MCF 10A (cell line): ENCODE data around the gene GPR39. TPM values are rescaled to one million over a fixed set of nuclear protein-coding genes. Genes with fewer than 3 reads are reported as not detected.

Source experiments
- BruUV-seq: library from RNA; stranded (reverse); fragments of 400-500 nt; replicated peaks from 2 replicates; lab custom pipeline; 2021; lab: Mats Ljungman, UMichigan
- CTCF ChIA-PET: fragments of 300-600 bp; sonication (Branson Sonifier 250); formaldehyde crosslinking; extraction: SDS; loops from one replicate; lab custom pipeline; 2021; ENCODE audit warnings: antibody characterized with exemption, inconsistent platforms; lab: Yijun Ruan, JAX
- POLR2A ChIA-PET: fragments of 300-600, 350-650 bp; sonication (Branson Sonifier 250); formaldehyde crosslinking; extraction: SDS; loops from one replicate; lab custom pipeline; 2020; ENCODE audit warnings: antibody characterized with exemption, inconsistent platforms; lab: Yijun Ruan, JAX
- DNase-seq: peaks from one replicate; pipeline ENCODE4 v3.0.0-alpha.2; 2018; ENCODE audit not compliant: unreplicated experiment
- H3K27ac Mint-ChIP-seq: one replicate; pipeline ENCODE4 v1.8.0; 2022; ENCODE audit warnings: mild to moderate bottlenecking, low read depth, mixed read lengths; ENCODE audit not compliant: unreplicated experiment
- H3K27me3 Mint-ChIP-seq: one replicate; pipeline ENCODE4 v1.8.0; 2022; ENCODE audit warnings: mixed read lengths; ENCODE audit not compliant: insufficient read depth, unreplicated experiment
- H3K36me3 Mint-ChIP-seq: one replicate; pipeline ENCODE4 v1.8.0; 2022; ENCODE audit warnings: mild to moderate bottlenecking, moderate library complexity, mixed read lengths; ENCODE audit not compliant: insufficient read depth, unreplicated experiment
- H3K4me1 Mint-ChIP-seq: one replicate; pipeline ENCODE4 v1.8.0; 2022; ENCODE audit warnings: mixed read lengths; ENCODE audit not compliant: insufficient read depth, unreplicated experiment
- H3K4me3 Mint-ChIP-seq: one replicate; pipeline ENCODE4 v1.8.0; 2022; ENCODE audit warnings: mild to moderate bottlenecking, moderate library complexity, mixed read lengths; ENCODE audit not compliant: unreplicated experiment
- H3K9me3 Mint-ChIP-seq: one replicate; pipeline ENCODE4 v1.8.0; 2022; ENCODE audit warnings: mixed read lengths; ENCODE audit not compliant: unreplicated experiment
- CTCF ChIP-seq: fragments of 200-600 bp; IDR thresholded peaks from one replicate; pipeline ENCODE4 v1.8.0; 2022; ENCODE audit warnings: antibody characterized with exemption, mild to moderate bottlenecking; ENCODE audit not compliant: unreplicated experiment
- intact Hi-C: fragments of 100-400 bp; cut with micrococcal nuclease; formaldehyde crosslinking; loops from 2 replicates; pipeline ENCODE4 v1.14.1; 2022
- total RNA-seq: library from RNA; stranded (reverse); gene quantifications from 2 replicates; pipeline ENCODE4 v1.2.3, GENCODE V29; 2022

Gene GPR39
- total RNA-seq, 1 experiment from 2014 or later = 7.2 TPM

- Mint-ChIP-seq H3K27ac (no peak overlapping the region), H3K27me3 (no peaks in the 10 kb centered on the region), H3K4me1 (peaks cover 3% of the 10 kb centered on the region), H3K4me3 (no peak overlapping the region), H3K36me3 (no peaks in the 10 kb centered on the region), H3K9me3 (no peaks in the 10 kb centered on the region)
- POLR2A ChIA-PET = interaction anchor here (0.6 to 1.1 kb wide), 3 partner anchors 29 to 79 kb away, joined by 3 read pairs; no protein-coding TSS in a partner anchor
- CTCF ChIA-PET = interaction anchor here (0.5 to 1.7 kb wide), 2 partner anchors 30 to 1369 kb away, joined by 4 to 7 read pairs; no protein-coding TSS in a partner anchor
- BruUV-seq = no TSS peak
- TF ChIP-seq CTCF = no peak
- intact Hi-C loops = no loop called here
- no peak for DNase-seq
Observed at GRCh38 chr2:132517386-132517785, 100.8 kb downstream of the GPR39 start.

- Mint-ChIP-seq H3K4me1 (peaks cover 10% of the 10 kb centered on the region), H3K36me3 (no peaks in the 10 kb centered on the region), H3K4me3 (no peak overlapping the region), H3K27me3 (no peaks in the 10 kb centered on the region), H3K27ac (no peak overlapping the region), H3K9me3 (no peaks in the 10 kb centered on the region)
- intact Hi-C loops = no loop called here
- TF ChIP-seq CTCF = no peak
- no TSS peak for BruUV-seq
- ChIA-PET CTCF (interaction anchor here (0.6 to 1.7 kb wide), 4 partner anchors 29 to 681 kb away, joined by 3 to 7 read pairs (median 4); no protein-coding TSS in a partner anchor), POLR2A (no interaction called here)
- DNase-seq = no peak
Observed at GRCh38 chr2:132518302-132518701, 101.7 kb downstream of the GPR39 start.

GRCh38 chr2:132519566-132519965 is 103.0 kb downstream of the GPR39 start:
- no peaks in the 10 kb centered on the region for H3K9me3 Mint-ChIP-seq
- no peak overlapping the region for H3K4me3 Mint-ChIP-seq
- H3K4me1 Mint-ChIP-seq = peaks cover 10% of the 10 kb centered on the region
- intact Hi-C loops = no loop called here
- no peak for DNase-seq
- H3K27me3 Mint-ChIP-seq = no peaks in the 10 kb centered on the region
- H3K36me3 Mint-ChIP-seq = no peaks in the 10 kb centered on the region
- no TSS peak for BruUV-seq
- ChIA-PET CTCF (interaction anchor here (1.6 kb wide), 1 partner anchor 28 kb away, joined by 7 read pairs; no protein-coding TSS in a partner anchor), POLR2A (no interaction called here)
- no peak for TF ChIP-seq CTCF
- H3K27ac Mint-ChIP-seq = no peak overlapping the region

- Mint-ChIP-seq H3K27me3 (no peaks in the 10 kb centered on the region), H3K27ac (peak overlapping the region; percentile 54), H3K4me1 (peaks cover 10% of the 10 kb centered on the region), H3K4me3 (no peak overlapping the region), H3K9me3 (no peaks in the 10 kb centered on the region), H3K36me3 (no peaks in the 10 kb centered on the region)
- POLR2A ChIA-PET = no interaction called here
- no peak for TF ChIP-seq CTCF
- CTCF ChIA-PET = interaction anchor here (0.6 kb wide), 1 partner anchor 25 kb away, joined by 3 read pairs; no protein-coding TSS in a partner anchor
- BruUV-seq = no TSS peak
- intact Hi-C loops = no loop called here
- DNase-seq = peak; percentile 15
Observed at GRCh38 chr2:132521341-132521740, 104.7 kb downstream of the GPR39 start.
